SKM-1 treated with dmso at 0.1 percent for 144 hours (cell line): ENCODE measurements around the gene HGS.
A peak's percentile ranks its signal among the peaks of the same experiment; 100 is the strongest.

Experiments
- DNase-seq: peaks from one replicate; lab custom pipeline; 2025; ENCODE audit not compliant: unreplicated experiment; lab: John Stamatoyannopoulos, UW

Gene HGS

GRCh38 chr17:81683584-81684441 is at the start of gene HGS, which contains the start of gene ARL16:
TSS of gene HGS (plus strand) at chr17:81684011. CDS start at chr17:81684067, 56 bp downstream.
TSS of gene ARL16 (minus strand) at chr17:81683797. CDS start at chr17:81683753, 44 bp downstream.
- peak; percentile 98 for DNase-seq

- no peak for DNase-seq
Observed at GRCh38 chr17:81635431-81635830, 48.4 kb upstream of the HGS start.

DNA sequence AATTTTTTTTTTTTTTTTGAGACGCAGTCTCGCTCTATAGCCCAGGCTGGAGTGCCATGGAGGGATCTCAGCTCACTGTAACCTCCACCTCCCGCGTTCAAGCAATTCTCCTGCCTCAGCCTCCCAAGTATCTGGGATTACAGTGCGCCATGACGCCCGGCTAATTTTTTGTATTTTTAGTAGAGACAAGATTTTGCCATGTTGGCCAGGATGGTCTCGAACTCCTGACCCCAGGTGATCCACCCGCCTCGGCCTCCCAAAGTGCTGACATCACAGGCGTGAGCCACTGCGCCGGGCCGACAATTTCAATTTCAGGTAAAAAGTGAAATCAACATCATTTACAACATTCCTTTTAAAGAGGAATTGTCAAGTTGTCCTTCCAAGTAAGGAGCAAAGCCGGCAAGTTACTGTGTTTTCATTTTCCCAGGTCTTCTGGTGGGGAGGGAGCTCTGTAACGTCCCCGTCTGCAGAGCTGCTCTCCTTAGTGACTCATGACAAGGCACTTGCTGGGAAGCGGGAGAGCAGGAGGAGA is 47.8 kb upstream of the HGS start:
- no peak for DNase-seq

GRCh38 chr17:81636505-81637288 is 47.1 kb upstream of the HGS start, which contains the start of the genes NPLOC4 and TSPAN10:
TSS of gene NPLOC4 (minus strand) at chr17:81637112. CDS start at chr17:81636930, 182 bp downstream.
TSS of gene TSPAN10 (plus strand) at chr17:81637196. CDS start at chr17:81642413, 5,217 bp downstream.
- DNase-seq = peak; percentile 84

DNA sequence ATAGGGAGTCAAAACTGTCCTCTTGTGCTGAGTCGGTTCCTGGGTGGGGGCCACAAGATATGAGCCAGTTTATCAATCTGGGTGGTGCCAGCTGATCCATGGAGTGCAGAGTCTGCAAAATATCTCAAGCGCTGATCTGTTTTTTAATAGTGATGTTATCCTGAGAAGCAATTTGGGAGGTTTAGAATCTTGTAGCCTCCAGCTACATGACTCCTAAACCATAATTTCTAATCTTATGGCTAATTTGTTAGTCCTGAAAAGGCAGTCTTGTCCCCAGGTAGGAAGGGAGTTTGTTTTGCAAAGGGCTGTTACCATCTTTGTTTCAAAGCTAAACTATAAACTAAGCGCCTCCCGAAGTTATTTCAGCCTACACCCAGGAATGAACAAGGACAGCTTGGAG is 45.1 kb upstream of the HGS start:
- DNase-seq = no peak

- DNase-seq = no peak
Observed at GRCh38 chr17:81640011-81640410, 43.8 kb upstream of the HGS start.

DNA sequence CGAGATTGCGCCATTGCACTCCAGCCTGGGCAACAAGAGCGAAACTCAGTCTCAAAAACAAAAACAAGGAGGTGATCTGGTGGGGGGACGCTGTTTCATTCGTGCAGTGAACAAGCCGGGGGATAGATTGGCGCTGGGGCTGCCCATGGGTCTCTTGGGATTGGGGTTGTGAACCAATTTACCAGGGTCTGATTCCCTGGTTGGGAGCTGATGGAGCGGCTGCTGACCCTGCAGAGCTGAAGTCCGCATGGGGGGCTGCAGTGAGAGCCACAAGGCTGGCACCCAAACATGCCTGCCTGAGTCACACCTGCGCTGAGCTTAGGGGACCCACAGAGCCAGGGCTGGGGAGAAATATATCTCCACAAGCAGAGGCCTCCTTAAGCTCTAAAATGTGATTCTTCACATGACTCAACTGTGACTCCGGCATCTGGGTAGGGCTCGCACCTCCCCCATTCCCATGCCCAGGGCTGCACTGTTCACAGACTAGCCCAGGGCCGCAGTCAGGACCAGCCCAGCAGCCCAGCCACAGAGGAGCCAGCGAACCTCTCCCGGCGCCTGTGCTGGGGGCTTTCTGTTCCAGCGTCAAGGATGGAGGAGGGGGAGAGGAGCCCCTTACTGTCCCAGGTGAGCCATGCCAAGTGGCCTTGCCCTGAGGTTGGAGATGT is 41.9 kb upstream of the HGS start:
- DNase-seq = no peak

DNA sequence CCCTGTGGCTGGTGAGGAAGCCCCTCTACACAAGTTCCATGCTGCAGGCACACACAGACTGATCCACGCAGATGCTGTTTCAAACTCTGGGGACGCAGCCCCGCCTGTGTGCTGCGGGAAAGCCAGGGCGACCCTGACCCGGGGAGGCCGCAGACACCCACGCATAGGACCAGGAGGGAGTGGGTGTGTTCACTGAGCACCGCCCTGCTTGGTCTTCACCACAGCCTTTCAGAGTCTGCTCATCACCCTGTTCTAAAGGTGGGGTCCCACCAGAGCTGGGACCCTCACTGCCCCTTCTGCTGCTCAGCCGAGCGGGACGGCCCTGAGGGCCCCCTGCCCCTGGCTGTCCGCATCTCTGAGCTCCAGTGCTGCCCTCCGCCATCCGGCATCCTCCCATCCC is 39.3 kb upstream of the HGS start:
- DNase-seq = no peak

DNA sequence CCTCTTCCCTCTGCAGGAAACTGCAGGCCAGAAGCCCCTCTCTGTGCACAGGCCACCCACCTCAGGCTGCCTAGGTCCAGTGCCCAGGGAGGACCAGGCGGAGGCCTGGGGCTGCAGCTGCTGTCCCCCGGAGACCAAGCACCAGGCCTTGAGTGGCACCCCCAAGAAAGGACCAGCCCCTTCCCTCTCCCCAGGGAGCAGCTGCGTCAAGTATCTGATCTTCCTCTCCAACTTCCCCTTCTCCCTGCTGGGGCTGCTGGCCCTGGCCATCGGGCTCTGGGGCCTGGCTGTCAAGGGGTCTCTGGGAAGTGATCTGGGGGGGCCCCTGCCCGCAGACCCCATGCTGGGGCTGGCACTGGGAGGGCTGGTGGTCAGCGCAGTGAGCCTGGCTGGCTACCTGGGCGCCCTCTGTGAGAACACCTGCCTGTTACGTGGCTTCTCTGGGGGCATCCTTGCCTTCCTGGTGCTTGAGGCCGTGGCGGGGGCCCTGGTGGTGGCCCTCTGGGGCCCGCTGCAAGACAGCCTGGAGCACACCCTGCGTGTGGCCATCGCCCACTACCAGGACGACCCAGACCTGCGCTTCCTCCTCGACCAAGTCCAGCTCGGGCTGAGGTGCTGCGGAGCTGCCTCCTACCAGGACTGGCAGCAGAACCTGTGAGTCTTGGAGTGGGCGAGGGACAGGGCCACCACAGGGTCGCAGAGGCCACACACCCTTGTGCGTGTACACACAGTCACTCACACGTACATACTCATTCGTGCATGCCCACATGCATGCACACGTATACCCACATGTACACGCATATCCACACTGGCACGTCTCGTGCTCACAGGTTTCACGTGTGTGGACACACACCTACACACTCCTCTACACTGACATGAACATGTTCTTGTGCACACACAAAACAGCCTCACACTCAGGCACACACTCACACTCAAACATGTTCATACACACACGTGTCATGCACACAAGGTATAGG is 38.5 kb upstream of the HGS start:
- peak; percentile 9 for DNase-seq

GRCh38 chr17:81646869-81647600 is 36.8 kb upstream of the HGS start:
- no peak for DNase-seq

DNA sequence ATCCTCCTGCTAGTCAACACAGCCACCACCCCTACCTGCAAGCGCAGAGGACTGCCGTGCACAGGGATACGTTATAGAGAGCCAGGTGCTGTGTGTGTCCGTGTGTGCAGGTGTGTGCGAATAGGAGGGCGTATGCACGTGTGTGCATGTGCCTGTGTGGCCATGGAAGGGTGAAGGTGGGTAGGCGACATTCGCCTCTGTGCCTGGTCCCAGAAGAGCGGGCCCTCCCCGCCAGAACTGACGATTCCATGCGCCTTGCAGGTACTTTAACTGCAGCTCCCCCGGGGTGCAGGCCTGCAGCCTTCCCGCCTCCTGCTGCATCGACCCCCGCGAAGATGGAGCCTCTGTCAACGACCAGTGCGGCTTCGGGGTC is 36.2 kb upstream of the HGS start:
- no peak for DNase-seq

- DNase-seq = no peak
Observed at GRCh38 chr17:81648013-81648706, 35.7 kb upstream of the HGS start.

DNA sequence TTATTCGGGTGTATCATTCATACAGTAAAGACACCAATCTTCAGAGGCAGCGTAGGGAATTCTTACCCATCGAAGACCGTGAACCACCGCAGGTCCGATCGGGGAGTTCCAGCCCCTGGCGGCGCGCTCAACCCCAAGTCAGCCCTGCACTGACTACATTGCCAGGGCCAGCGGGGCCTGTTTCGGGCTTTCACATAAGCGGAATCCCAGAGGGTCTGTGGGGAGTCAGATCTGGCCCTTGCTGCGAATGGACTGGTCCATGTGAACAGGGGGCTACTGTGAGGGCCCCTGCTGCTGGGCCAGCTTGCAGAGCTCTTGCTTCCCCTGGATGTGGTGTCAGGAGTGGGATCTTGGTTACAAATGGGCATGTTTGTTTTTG is 35.1 kb upstream of the HGS start:
- DNase-seq = no peak

DNA sequence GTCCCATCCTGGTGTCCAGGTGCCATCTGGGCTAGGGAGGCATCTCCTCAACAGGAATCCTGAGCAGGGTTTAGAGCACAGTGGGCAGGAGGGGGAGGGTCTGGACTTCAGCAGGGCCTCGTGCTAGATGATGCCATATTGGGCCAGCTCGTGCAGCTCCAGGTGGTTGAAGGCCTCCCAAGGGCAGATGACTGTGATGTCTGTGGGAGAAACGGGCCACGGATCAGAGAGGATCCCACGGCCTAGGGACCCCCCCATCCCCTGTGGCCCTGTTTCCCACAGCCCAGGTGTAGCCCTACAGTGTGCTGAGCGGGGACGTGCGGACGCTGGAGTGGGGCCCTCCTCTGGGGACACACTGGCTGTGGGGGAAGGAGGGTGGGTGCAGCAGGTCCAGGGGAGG is 32.9 kb upstream of the HGS start:
- DNase-seq = no peak

- no peak for DNase-seq
Observed at GRCh38 chr17:81651692-81652091, 32.1 kb upstream of the HGS start.

GRCh38 chr17:81652906-81653771 is 30.7 kb upstream of the HGS start:
- DNase-seq = no peak

- DNase-seq = no peak
Observed at GRCh38 chr17:81655378-81656117, 28.3 kb upstream of the HGS start.
